Fibroblast of pulmonary artery (primary cell): ENCODE data around the gene ANXA3.

Experiments
- DNase-seq: peaks from one replicate; pipeline ENCODE4 v3.0.0-alpha.2; 2010; ENCODE audit warnings: low read depth
- H3K4me3 ChIP-seq: replicated peaks from 2 replicates; pipeline ENCODE4 v1.5.1; 2011; ENCODE audit warnings: low read depth, mild to moderate bottlenecking, control low read depth, low read length, moderate library complexity
- TF ChIP-seq, protein P1 (sequence below): IDR thresholded peaks from 2 replicates; pipeline ENCODE4 v1.5.1; 2011; ENCODE audit warnings: mild to moderate bottlenecking, control low read depth, low read length, inconsistent platforms; ENCODE audit errors: missing control alignments

The ANXA3 gene

GRCh38 chr4:78618436-78618835 lies 66.9 kb downstream of the ANXA3 start:
- TF ChIP-seq, protein P1, sequence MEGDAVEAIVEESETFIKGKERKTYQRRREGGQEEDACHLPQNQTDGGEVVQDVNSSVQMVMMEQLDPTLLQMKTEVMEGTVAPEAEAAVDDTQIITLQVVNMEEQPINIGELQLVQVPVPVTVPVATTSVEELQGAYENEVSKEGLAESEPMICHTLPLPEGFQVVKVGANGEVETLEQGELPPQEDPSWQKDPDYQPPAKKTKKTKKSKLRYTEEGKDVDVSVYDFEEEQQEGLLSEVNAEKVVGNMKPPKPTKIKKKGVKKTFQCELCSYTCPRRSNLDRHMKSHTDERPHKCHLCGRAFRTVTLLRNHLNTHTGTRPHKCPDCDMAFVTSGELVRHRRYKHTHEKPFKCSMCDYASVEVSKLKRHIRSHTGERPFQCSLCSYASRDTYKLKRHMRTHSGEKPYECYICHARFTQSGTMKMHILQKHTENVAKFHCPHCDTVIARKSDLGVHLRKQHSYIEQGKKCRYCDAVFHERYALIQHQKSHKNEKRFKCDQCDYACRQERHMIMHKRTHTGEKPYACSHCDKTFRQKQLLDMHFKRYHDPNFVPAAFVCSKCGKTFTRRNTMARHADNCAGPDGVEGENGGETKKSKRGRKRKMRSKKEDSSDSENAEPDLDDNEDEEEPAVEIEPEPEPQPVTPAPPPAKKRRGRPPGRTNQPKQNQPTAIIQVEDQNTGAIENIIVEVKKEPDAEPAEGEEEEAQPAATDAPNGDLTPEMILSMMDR, result no peak
- no peak for DNase-seq
- H3K4me3 ChIP-seq, result no peak overlapping the region

DNA sequence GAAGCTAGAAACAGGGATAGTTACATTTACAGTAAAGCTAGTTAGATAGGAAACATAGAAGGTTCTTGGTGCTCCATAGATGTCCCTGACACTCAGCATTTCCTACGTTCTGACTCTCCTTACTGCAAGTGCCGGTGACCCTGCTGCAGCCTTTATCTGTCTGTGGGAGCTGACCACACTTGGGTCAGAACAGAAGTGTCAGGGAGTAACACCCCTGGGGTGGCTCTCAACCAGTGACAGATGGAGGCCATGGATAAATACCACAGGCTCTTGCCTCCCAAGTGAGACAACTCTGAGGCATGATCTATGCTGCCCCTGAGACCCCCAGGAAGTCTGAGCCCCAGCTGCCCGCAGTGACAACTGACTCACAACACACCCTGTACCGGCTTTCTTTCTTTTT lies 69.8 kb downstream of the ANXA3 start:
- TF ChIP-seq, protein P1, result no peak
- DNase-seq, result no peak

DNA sequence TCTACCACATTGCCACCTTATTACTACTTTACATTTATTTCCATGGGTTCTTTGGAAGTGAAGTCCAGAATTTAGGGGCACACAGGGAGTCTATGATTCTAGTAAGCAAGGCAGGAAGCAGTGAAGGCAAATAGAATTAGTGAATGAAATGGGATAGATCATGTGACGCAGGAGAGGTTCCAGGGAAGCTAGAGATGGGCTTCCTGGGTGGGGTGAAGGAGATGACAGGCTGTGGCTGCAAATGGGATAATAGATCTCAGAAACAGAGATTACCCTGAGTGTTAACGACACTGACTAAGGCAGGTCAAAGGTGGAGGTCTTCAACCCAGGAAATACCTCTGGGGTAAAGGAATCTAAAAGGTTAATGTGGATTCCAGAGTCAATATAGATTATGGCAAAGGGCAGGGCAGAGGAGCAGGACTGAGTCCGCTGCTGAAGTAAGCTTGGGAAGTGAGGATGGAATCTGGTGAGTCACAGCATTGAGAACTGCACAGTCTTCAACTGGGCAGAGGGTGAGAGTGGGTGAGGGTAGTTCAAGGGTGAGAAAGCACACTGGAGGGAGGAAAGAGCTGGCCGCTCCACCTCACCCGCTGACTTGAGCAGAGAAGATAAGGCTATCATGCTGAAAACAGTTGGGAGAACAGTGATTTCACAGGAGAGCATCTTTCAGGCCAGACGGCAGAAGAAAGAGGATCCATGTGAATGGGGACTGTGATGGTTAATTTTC lies 70.8 kb downstream of the ANXA3 start:
- no peak overlapping the region for H3K4me3 ChIP-seq
- DNase-seq, result peak; percentile 69
- TF ChIP-seq, protein P1, result no peak

More for the DNA sequence above, 69.8 kb downstream of the ANXA3 start:
- no peak overlapping the region for H3K4me3 ChIP-seq

GRCh38 chr4:78624048-78624447 lies 72.5 kb downstream of the ANXA3 start:
- no peak overlapping the region for H3K4me3 ChIP-seq
- no peak for DNase-seq
- TF ChIP-seq, protein P1, result no peak

DNA sequence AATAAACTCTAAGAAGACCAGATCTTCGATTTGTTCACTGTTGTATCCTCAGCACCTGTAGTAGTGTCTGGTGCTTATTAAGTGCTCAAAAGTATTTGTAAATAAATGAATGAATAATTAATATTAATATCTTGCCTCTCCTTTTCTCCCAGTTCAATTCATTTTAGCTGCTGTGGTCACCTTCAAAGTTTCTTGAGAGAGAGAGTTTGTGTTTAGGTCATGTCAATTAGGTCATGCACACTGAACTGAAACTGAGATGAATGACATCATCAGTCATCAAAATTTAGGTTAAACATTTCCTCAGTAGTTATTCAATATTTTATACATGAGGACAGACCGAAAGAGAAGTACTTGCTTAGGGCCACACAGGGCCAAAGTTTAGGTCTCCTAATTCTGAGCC lies 73.5 kb downstream of the ANXA3 start:
- no peak overlapping the region for H3K4me3 ChIP-seq
- no peak for DNase-seq
- TF ChIP-seq, protein P1, result no peak

- no peak for DNase-seq
- TF ChIP-seq, protein P1, result no peak
- H3K4me3 ChIP-seq, result no peak overlapping the region
Observed at GRCh38 chr4:78627046-78627965, 75.7 kb downstream of the ANXA3 start.
